HG03280 (cell line): ENCODE measurements around the gene ABCB11.
"Not testable (repeated sequence)": the region's sequence is repeated elsewhere in the genome, so short reads cannot be mapped to it uniquely, and the experiment has no call there.

Experiments
- ATAC-seq: cut with Tn5 transposase; IDR thresholded peaks from one replicate; pipeline ENCODE4 v1.9.1; 2021; ENCODE audit warnings: mild to moderate bottlenecking, moderate library complexity; ENCODE audit not compliant: unreplicated experiment

Gene ABCB11

DNA sequence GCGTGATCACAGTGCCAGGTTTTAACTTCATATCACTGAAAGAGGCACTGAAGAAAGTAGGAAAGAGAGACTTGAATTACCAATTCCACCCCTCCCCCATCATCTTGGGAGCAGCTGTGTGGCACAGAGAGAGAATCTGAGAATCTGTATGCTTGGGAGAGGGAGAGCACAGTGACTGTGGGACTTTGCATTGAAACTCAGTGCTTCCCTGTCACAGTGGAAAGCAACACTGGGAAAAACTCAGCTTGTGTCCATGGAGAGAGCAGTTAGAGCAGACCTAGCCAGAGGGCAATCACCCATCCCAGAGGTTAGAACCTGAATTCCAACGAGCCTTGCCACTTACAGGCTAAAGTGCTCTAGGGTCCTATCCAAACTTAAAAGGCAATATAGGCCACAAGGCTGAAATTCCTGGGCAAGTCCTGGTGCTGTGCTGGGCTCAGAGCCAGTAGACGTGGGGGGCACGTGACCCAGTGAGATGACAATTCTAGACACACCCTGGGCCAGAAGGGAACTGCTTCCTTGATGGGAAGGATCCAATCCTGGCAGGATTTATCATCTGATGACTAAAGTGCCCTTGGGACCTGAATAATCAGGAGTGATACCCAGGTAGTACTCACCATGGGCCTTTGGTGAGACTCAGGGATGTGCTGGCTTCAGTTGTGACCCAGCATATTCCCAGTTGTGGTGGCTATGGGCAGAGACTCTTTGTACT lies 15.5 kb upstream of the ABCB11 start:
- ATAC-seq, result no peak

DNA sequence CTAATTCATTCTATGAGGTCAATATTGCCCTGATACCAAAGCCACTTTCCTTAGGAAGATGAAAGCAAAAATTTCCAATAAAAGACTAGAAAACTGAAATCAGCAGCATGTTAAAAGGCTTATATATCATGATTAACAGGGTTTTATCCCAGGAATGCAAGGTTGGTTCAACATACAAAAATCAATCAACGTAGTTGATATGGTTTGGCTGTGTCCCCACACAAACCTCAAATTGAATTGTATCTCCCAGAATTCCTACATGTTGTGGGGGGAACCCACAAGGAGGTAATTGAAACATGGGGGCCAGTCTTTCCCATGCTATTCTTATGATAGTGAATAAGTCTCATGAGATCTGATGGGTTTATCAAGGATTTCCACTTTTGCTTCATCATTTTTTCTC lies 11.7 kb upstream of the ABCB11 start:
- ATAC-seq, result no peak

- no peak for ATAC-seq
Observed at GRCh38 chr2:169041594-169041993, 10.5 kb upstream of the ABCB11 start.

- no peak for ATAC-seq
Observed at GRCh38 chr2:169039702-169040101, 8.6 kb upstream of the ABCB11 start.

GRCh38 chr2:169038338-169038757 lies 7.2 kb upstream of the ABCB11 start:
- peak; percentile 51 for ATAC-seq

DNA sequence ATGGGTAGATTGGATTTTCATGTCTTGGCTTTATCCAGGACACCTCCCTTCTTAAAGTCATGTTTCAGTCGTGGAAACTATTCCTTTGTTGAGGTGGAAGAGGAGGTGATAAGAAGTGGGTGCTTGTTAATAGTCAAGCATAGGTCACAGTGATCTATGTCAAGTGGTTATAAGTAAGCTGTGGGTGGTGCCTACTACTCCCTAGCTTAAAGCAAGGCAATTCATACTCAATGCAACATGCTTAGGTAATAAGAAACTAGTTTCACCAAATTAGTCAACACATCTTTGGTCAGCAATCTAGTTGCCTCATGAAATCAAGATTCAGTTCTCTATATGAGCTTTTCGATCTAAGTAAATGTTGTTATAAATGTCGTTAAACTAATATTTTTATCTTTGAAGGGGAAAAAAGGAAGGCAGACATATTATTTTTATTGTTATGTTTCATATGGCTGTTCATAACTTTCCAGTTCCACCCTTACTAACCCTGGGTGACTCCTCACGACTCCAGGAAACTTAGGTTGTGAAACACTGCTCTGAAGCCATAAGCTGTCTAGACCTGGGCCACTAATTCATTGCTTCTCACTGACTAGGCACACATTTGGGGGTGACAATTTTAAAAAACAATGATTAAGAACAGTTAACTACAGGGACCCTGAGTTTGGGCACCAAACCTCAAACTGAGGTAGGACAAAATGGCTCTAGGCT lies 5.8 kb upstream of the ABCB11 start:
- peak; percentile 56 for ATAC-seq

GRCh38 chr2:169035887-169036286 lies 4.8 kb upstream of the ABCB11 start:
- ATAC-seq, result no peak

DNA sequence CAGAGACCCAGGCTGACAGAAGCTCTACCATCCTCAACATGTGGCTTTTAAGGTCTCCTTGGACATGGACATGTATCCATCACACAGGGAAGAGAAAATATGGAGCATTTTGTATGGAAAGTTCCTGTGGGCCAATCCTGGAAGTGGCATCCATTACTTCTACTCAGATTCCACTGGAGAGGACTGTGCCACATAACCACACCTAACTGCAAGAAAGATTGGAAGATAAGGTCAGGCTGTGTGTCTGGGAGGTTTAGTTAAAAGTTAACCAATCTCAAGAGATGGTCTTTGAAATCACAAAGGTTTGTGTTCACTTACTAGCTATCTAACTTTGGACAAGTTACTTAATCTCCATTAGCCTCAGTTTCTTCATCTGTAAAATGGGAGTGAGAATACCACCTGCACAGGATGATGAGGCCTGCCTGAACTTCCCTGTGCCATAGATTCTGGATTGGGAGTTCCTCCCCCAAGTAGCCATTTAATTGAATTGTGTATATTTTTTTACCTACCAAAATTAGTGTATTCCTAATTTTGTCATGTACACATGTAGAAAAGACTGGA lies 3.9 kb upstream of the ABCB11 start:
- no peak for ATAC-seq

DNA sequence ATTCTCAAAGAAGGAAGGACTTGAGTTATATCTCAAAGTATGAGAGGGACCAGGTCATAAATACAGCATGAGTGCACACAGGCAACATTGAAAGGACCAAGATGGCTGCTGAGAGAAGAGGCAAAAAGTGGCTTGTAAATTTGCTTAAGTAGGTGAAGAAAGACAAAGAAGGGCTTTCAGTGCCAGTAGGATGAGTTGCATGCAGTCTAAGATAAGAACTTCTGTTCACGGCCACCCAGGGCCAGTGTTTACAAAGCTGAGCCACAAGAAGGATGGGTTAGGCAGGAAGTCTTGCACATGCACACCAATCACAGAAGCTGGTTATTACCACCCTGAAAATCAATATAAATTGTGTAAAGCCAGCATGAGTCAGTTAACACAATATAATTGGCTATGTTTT lies 3.1 kb upstream of the ABCB11 start:
- no peak for ATAC-seq

- ATAC-seq, result no peak
Observed at GRCh38 chr2:169029341-169029740, 1.8 kb downstream of the ABCB11 start.

DNA sequence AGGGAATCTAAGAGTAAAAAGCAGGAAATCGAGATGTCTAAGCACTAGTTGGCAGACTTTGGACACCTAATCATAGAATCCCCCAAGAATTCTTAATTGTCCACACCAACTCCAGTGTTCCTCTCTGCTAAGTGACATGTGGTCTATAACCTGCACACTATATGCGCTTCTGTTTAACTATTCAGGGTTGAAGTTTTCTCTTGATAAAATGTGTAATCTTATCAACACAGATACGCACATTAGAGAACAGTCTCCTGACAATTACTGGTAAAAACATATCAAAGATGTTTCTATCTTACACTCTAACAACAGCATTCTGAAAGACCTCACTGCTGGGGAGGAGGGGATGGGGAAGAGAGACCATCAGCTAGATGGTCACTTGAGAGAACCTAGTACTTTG lies 3.9 kb downstream of the ABCB11 start:
- ATAC-seq, result no peak

GRCh38 chr2:169026056-169026455 lies 5.1 kb downstream of the ABCB11 start:
- no peak for ATAC-seq

- ATAC-seq, result no peak
Observed at GRCh38 chr2:169023161-169023560, 8.0 kb downstream of the ABCB11 start.

DNA sequence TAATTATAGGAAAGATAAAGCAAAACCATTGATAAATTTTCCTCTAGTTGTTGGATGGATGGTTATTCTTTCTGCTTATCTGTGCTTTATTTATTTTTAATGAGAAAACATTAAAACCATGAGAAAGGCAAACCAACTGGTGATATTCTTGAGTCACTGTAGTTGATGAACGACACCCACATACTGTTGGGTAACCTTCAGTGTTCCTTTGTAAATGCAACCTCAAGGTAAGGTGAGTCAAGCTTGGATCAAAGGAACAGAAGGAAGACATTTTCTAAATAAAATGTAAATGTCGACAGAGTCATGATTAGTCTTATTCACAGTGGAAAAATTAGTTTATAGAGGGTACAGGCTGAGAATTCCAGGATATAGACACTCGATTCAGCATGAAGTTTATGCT lies 12.7 kb downstream of the ABCB11 start:
- no peak for ATAC-seq

GRCh38 chr2:169015943-169016342 lies 15.2 kb downstream of the ABCB11 start:
- no peak for ATAC-seq

- ATAC-seq, result no peak
Observed at GRCh38 chr2:169014780-169015179, 16.3 kb downstream of the ABCB11 start.

DNA sequence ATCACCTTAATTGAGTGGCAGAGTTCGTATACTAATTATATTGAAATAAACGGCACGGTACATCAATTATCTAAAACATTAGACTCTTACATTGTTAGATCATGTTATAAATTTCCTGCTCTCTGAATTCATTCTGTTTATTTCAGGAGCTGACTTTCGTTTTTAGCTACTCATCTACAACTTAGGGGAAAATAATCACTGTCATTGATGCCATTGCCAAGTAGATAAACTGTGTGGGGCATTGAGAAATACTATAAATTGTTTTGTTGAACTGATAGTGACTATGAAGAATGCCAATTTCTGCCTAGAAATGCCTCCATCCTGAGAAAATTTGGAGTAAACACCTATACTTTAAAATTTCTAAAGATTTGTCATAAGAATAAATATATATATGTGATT lies 17.5 kb downstream of the ABCB11 start:
- ATAC-seq, result no peak

- ATAC-seq, result no peak
Observed at GRCh38 chr2:169012812-169013627, 18.1 kb downstream of the ABCB11 start.

- not testable (repeated sequence) for ATAC-seq
Observed at GRCh38 chr2:169012191-169012792, 18.8 kb downstream of the ABCB11 start.

DNA sequence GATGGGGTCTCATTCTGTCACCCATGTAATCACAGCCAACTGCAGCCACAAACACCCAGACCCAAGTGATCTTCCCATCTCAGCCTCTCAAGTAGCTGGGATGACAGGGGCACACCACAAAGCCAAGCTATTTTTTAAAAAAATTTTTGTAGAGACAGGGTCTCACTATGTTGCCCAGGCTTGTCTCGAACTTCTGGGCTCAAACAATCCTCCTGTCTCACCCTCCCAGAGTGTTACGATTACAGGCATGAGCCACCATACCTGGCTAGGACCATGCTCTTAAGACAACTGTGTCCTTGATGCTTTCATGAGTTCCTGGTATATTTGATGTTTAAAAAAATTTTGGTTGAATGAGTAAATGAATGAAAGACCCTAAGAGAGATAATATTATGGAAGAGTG lies 19.4 kb downstream of the ABCB11 start:
- ATAC-seq, result no peak
